Sigmoid colon (tissue), 7 donors: ENCODE results near the gene EPOP. TPM values are rescaled to one million over a fixed set of nuclear protein-coding genes. Genes with fewer than 3 reads are reported as not detected.

Experiments
- DNase-seq: peaks from one replicate; pipeline ENCODE4 v3.0.0-alpha.2; 2019
- H3K27ac ChIP-seq, 4 donors: fragments of 200-600 bp; sonication (generic); one replicate each; pipeline ENCODE4 v1.5.1; 2016 to 2019; ENCODE audit warnings: mild to moderate bottlenecking in 1 of 4
- H3K27me3 ChIP-seq, 3 donors: fragments of 200-600 bp; sonication (generic); one replicate each; pipeline ENCODE4 v1.5.1; 2019; ENCODE audit warnings: mild to moderate bottlenecking in 1 of 3
- H3K36me3 ChIP-seq, 4 donors: fragments of 200-600 bp; sonication (generic); one replicate each; pipeline ENCODE4 v1.5.1; 2016 to 2019
- H3K4me1 ChIP-seq, 4 donors: fragments of 200-600 bp; sonication (generic); one replicate each; pipeline ENCODE4 v1.5.1; 2017 to 2019
- H3K4me3 ChIP-seq, 4 donors: fragments of 200-600 bp; sonication (generic); one replicate each; pipeline ENCODE4 v1.5.1; 2017 to 2019; ENCODE audit warnings: mild to moderate bottlenecking in 2 of 4, moderate library complexity in 1 of 4
- H3K9me3 ChIP-seq, 4 donors: fragments of 200-600 bp in 3 of 4; sonication (generic) in 3 of 4; one replicate each; pipeline versions ENCODE4 v1.5.1 to v1.6.1; 2013 to 2019
- EP300 ChIP-seq, 4 donors: sonication (generic); formaldehyde crosslinking; IDR thresholded peaks; one replicate each; pipeline ENCODE4 v1.6.1; 2017; ENCODE audit warnings: antibody characterized with exemption in 4 of 4
- POLR2A ChIP-seq, 2 donors: fragments of 450-650 bp; IDR thresholded peaks; one replicate each; pipeline ENCODE4 v1.6.1; 2016; ENCODE audit warnings: antibody characterized with exemption in 2 of 2, mild to moderate bottlenecking in 2 of 2, moderate library complexity in 2 of 2
- POLR2AphosphoS5 ChIP-seq, 4 donors: sonication (generic); formaldehyde crosslinking; IDR thresholded peaks; one replicate each; pipeline ENCODE4 v1.6.1; 2017; ENCODE audit warnings: antibody characterized with exemption in 4 of 4
- WGBS, 2 donors: extraction: QIAGEN DNeasy Blood & Tissue Kit; methylation state at CpG; one replicate each; pipeline ENCODE4 v1.1.7; 2013; 5-methylcytosine and 5-hydroxymethylcytosine counted together
- intact Hi-C: fragments of 100-400 bp; cut with DNase I; formaldehyde crosslinking; loops from one replicate; pipeline ENCODE4 v1.15.1; 2023
- polyA plus RNA-seq, 3 donors: library from polyadenylated mRNA; stranded (reverse); fragments of 200-250 nt; gene quantifications; one replicate each; pipeline ENCODE4 v1.2.3, GENCODE V29; 2013
- total RNA-seq, 4 donors: library from RNA; depleted of rRNA; stranded (reverse); fragments of >200 nt; gene quantifications; one replicate each; pipeline ENCODE4 v1.1.0, GENCODE V29; 2016
- TF ChIP-seq, protein P1 (sequence below), 4 experiments: fragments of 450-650 bp in 3 of 4; fragments of 200-600 bp in 1 of 4; IDR thresholded peaks; one replicate each; pipeline ENCODE4 v1.5.1; 2016 to 2019; ENCODE audit warnings: antibody characterized with exemption in 4 of 4, mild to moderate bottlenecking in 3 of 4, moderate library complexity in 2 of 4
- donor health status: healthy with polysubstance abuse.
- donor health status: Bipolar disorder and iron deficiency.
- donor health status: healthy.

Gene EPOP
- total and polyA plus RNA-seq, 7 donors = 0.36 to 2.8 (median 2.0) TPM; not detected in 2

DNA sequence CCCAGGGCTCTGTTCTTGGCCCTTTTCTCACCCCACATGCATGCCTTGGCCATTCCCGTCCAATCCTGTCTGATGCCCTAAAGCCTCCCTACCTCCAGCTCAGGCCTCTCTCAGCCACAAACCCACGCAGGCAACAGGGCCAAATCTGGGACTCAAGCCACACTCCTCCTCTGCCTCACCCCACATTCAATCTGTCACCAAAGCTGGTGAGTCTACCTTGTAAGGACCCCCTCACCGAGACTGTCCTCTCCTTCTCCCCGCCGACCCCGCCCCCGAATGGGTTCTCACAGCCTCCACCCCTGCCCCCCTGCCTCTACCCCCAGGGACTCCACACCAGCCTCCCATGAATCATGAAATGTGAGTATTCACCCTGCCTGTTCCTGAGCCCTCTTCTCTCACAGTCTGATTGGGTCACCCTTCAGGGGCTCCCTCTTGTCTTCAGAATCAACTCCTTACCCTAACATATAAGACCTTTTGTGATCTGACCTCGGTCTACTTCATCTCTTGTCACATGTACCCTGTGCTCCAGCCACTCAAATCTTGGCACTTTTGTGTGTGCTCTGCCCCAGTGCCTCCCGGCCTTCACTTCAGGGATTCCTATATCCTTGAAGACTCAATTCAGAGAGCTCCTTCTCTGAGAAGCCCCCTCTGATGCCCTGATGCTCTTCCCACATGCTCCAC is 10.7 kb downstream of the EPOP start:
- Histone ChIP-seq H3K27me3 (peaks cover 0 to 3% (median 2%) of the 10 kb centered on the region in 3 donors), H3K4me1 (no peaks in the 10 kb centered on the region), H3K9me3 (no peaks in the 10 kb centered on the region), H3K36me3 (no peaks in the 10 kb centered on the region), H3K4me3 (no peak overlapping the region), H3K27ac (no peak overlapping the region)
- DNase-seq = peak; percentile 33
- intact Hi-C loops = loop anchor here (10.0 kb wide), 1 partner anchor 309 kb away; the partner anchor contains the start of gene SOCS7
- TF ChIP-seq EP300 (IDR thresholded peaks at IDR 0.05) (no peak), POLR2AphosphoS5 (IDR thresholded peaks at IDR 0.05) (no peak), POLR2A (IDR thresholded peaks at IDR 0.05) (no peak)
- TF ChIP-seq, protein P1, sequence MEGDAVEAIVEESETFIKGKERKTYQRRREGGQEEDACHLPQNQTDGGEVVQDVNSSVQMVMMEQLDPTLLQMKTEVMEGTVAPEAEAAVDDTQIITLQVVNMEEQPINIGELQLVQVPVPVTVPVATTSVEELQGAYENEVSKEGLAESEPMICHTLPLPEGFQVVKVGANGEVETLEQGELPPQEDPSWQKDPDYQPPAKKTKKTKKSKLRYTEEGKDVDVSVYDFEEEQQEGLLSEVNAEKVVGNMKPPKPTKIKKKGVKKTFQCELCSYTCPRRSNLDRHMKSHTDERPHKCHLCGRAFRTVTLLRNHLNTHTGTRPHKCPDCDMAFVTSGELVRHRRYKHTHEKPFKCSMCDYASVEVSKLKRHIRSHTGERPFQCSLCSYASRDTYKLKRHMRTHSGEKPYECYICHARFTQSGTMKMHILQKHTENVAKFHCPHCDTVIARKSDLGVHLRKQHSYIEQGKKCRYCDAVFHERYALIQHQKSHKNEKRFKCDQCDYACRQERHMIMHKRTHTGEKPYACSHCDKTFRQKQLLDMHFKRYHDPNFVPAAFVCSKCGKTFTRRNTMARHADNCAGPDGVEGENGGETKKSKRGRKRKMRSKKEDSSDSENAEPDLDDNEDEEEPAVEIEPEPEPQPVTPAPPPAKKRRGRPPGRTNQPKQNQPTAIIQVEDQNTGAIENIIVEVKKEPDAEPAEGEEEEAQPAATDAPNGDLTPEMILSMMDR (IDR thresholded peaks at IDR 0.05) = no peak
- 88 to 90% methylated on average over 9 of the region's 9 CpGs for WGBS, 2 donors

DNA sequence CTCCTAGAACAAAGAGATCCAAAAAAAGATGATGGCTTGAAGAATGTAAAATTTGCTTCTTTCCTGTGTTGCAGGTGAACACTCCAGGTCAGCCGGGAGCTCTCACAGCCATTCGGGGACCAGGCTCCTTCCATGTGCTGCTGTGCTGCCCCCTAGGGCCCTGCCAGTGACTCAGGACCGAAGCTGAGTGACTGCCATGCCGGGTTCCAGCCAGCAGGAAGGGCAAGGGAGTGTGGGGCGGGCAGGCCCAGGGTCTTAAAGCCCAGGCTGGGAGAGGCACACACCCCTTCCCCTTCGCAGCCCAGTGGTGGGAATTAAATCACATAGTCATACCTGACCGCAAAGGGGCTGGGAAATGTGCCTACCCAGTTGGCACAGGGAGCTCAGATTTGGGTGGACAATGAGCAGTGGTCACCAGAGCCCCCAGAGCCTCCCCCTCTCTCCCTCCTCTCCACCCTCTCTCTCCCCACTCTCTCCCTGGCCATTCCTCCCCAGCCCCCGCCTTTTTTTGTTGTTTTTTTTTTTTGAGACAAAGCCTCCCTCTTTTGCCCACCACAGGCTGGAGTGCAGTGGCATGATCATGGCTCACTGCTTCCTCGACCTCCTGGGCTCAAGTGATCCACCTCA is 11.5 kb downstream of the EPOP start:
- no peaks in the 10 kb centered on the region for H3K9me3 ChIP-seq
- TF ChIP-seq POLR2A (IDR thresholded peaks at IDR 0.05) = no peak
- no peak for TF ChIP-seq POLR2AphosphoS5 (IDR thresholded peaks at IDR 0.05)
- TF ChIP-seq, protein P1 (IDR thresholded peaks at IDR 0.05) = peak; percentile 27 to 54 (median 46)
- H3K4me3 ChIP-seq = no peak overlapping the region
- no peaks in the 10 kb centered on the region for H3K4me1 ChIP-seq
- H3K27me3 ChIP-seq = no peaks in the 10 kb centered on the region
- H3K36me3 ChIP-seq = no peaks in the 10 kb centered on the region
- WGBS, 2 donors = 11 to 19% methylated on average over 9 of the region's 9 CpGs
- peak; percentile 62 for DNase-seq
- no peak overlapping the region for H3K27ac ChIP-seq
- intact Hi-C loops = loop anchor here (10.0 kb wide), 1 partner anchor 308 kb away; the partner anchor contains the start of gene SOCS7

DNA sequence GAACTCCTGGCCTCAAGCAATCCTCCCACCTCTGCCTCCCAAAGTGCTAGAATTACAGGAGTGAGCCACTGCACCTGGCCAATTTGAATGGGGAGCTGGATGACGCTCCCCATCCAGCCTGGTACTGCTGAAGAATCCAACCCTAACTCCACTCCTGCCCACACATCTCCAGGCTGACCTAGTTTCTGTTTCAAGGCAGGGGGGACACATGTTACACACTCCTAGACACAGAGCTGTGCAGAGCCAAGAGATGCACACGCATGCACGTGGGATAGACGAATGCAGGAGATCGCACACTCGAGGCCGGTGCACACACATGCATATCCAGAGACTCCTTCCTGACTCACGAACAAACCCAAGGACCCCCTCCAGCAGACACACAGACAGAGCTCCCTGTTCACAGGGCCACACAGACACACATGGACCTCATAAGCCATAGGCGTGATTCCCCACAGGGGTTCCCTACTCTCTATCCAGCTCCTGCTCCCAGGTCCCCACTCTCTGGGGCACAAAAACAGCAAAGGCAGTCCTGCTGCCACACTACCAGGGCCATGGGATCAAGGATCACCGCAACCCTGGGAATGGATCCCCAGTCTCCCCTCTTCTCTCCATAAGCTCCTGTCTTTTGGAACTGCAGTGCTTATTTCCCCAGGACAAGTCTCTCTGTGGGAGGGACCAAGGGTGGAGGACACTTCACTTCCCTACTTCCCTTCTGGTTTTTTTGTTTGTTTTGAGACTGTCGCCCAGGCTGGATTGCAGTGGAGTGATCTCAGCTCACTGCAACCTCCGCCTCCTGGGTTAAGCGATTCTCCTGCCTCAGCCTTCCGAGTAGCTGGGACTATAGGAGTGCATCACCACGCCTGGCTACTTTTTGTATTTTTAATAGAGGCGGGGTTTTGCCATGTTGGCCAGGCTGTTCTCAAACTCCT is 14.4 kb downstream of the EPOP start:
- intact Hi-C loops = loop anchor here (10.0 kb wide), 1 partner anchor 306 kb away; the partner anchor contains the start of gene SOCS7

DNA sequence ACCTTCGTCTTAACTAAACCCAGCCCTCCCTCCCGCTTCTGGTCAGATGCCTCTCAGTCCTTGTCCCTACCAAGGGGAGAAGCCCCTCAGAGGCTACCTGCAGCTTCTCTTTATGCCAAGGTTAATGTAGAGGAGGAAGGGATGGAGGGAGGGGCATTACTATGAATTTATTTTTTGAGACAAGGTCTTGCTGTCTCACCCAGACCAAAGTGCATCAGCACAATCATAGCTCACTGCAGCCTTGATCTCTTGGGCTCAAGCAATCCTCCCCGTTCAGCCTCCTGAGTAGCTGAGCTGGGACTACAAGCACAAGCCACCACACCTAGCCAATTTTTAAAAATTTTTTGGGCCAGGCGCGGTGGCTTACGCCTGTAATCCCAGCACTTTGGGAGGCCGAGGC is 15.3 kb downstream of the EPOP start:
- no peak overlapping the region for H3K27ac ChIP-seq
- no peaks in the 10 kb centered on the region for H3K36me3 ChIP-seq
- intact Hi-C loops = no loop called here
- H3K27me3 ChIP-seq = peaks cover 0 to 22% (median 15%) of the 10 kb centered on the region in 3 donors
- H3K9me3 ChIP-seq = no peaks in the 10 kb centered on the region
- WGBS, 2 donors = 77 to 89% methylated on average over 7 of the region's 7 CpGs
- H3K4me3 ChIP-seq = no peak overlapping the region
- H3K4me1 ChIP-seq = no peaks in the 10 kb centered on the region
- DNase-seq = no peak
- TF ChIP-seq POLR2AphosphoS5 (IDR thresholded peaks at IDR 0.05) (no peak), EP300 (IDR thresholded peaks at IDR 0.05) (no peak), POLR2A (IDR thresholded peaks at IDR 0.05) (no peak)
- TF ChIP-seq, protein P1 (IDR thresholded peaks at IDR 0.05) = no peak

More for the DNA sequence above, 14.4 kb downstream of the EPOP start:
- Histone ChIP-seq H3K4me3 (no peak overlapping the region), H3K9me3 (no peaks in the 10 kb centered on the region), H3K36me3 (no peaks in the 10 kb centered on the region), H3K27ac (no peak overlapping the region), H3K4me1 (no peaks in the 10 kb centered on the region), H3K27me3 (peaks cover 0 to 13% (median 7%) of the 10 kb centered on the region in 3 donors)
- peak; percentile 29 for DNase-seq
- TF ChIP-seq POLR2AphosphoS5 (IDR thresholded peaks at IDR 0.05) (no peak), EP300 (IDR thresholded peaks at IDR 0.05) (no peak), POLR2A (IDR thresholded peaks at IDR 0.05) (no peak)
- TF ChIP-seq, protein P1 (IDR thresholded peaks at IDR 0.05) = no peak
- 58 to 78% methylated on average over 16 of the region's 16 CpGs for WGBS, 2 donors
